ENCODE measurements around the gene ZSWIM2.
"Not testable (repeated sequence)": the region's sequence is repeated elsewhere in the genome, so short reads cannot be mapped to it uniquely, and the experiment has no call there.

The ZSWIM2 gene

DNA sequence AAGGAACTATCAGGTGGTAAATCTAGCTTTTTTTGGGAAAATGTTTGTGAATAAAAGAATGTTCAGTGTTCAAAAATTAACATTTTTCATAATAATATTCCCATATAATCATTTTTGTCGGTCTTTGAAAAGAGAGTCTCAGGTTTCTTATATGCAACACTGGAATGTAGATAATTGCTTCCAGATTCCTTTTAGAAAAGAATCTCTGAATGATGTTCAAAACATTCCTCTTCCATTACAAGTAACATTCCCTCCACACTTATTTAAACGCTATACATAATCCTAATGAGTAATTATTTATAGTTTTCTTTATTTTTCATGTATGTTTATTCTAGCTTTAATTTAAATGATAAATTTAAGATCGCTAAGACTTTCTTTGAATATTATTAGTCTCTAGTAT, 7.0 kb downstream of the ZSWIM2 start:
- no peak for DNase-seq (ENCODE audit: low read depth)

DNA sequence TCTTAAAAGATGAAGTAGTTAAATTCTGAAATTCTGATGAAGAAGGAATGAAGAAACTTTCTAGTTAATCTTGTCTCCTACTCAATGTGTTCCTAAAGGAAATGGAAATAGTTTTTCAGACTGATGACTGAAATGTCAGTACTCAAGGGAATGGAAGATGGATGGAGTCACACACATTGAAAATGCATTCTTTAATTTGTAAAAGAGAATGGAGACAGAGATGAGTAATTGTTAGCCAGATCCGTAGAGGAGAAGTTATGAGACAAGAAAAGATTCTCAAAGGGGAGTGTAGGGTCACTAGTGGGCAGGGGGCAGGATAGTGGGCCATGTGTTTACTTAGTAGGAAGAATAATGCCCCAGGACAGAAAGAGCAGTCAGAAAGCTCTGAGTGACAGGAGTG, 13.3 kb downstream of the ZSWIM2 start:
- no peak for DNase-seq (ENCODE audit: low read depth)

DNA sequence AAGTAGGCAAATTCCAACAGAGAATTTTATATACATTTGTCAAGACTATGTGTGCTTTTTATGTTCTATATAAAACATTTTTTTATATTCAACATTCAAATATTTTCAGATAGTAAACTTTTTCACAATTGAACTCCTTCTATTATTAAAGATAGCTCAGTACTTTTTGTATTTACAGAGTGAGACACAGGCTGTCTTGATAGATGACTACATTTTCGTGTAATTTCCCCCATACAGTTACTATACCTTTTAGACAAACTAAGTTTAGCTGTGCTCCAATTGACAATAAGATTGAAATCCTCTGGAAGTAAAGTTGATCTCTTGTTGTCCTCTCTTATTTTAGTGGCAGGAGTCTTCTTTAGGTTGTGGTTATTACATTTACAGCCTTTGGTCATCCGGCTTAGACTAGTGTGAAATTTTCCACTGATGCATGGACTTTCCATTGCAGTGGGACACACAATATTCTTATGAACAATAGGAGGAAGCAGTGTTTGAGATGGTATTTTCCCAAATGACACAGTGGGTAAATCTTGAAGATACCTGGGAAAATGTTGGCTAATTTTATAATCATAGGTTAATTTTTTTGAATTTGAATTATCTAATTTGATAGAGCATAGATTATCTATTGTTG, 21.0 kb downstream of the ZSWIM2 start:
- no peak for DNase-seq (ENCODE audit: low read depth)

DNA sequence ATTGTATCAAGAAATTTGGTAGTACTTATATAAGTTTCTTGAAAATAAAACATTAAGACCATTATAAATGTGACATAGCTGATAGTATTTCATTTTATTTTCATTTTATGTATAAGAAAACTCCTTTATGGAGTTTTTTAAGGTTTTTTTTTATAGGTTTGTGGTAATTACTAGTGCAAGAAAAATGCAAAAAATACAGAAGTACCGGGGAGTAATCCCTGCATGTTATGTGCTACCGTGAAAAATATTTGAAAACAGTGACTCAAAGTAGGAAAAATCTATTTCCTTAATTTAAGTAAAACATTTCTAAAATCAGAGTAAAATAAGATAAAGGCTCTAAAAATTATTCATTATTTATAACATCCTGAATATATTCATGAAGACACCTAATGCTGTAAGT, 21.6 kb downstream of the ZSWIM2 start:
- no peak for DNase-seq (ENCODE audit: low read depth)

DNA sequence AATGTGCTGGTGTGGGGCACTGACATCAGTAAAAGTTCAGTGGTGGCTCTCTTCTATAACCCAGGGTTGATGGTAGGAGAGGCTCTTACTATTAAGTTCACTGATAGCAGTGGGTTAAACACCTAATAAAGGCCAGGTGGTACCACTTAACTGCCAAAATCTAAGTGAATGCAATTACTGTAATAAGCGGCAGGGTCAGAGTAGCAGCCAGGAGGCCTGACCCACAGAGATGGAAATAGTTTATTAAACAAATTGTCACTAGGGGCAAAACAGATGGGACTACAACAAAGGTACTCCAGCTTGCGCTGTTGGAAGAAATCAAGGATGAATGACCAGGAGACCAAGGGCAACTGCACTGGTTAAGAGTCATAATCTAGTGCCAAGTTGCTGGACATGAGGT, 26.6 kb downstream of the ZSWIM2 start:
- DNase-seq (ENCODE audit: low read depth), result no peak

DNA sequence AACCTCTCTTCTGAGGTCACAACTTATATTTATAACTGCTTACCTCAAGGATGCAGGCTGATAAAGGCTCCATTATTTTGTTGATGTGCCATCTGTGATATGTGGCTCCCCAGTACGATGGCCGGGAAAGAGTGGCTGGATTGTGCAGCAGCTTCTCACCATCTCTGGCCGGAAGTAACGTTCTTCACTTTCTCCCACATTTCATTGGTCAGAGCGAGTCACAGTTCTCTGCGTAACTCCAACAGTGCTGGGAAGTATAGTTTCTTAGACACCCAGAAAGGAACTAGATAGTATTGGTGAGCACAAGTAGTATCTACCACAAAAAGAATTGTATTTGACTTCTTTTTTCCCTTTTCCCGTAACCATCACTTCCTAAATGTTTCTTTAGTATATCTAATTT, 28.7 kb downstream of the ZSWIM2 start:
- DNase-seq (ENCODE audit: low read depth), result no peak

DNA sequence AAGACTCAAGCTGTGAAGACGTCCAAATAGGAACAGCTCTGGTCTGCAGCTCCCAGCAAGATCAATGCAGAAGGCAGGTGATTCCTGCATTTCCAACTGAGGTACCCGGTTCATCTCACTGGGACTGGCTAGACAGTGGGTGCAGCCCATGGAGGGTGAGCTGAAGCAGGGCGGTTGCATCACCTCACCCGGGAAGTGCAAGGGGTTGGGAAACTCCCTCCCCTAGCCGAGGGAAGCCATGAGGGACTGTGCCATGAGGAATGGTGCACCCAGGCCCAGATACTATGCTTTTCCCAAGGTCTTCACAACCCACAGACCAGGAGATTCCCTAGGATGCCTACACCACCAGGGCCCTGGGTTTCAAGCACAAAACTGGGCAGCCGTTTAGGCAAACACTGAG, 37.2 kb downstream of the ZSWIM2 start:
- not testable (repeated sequence) for DNase-seq (ENCODE audit: low read depth)

DNA sequence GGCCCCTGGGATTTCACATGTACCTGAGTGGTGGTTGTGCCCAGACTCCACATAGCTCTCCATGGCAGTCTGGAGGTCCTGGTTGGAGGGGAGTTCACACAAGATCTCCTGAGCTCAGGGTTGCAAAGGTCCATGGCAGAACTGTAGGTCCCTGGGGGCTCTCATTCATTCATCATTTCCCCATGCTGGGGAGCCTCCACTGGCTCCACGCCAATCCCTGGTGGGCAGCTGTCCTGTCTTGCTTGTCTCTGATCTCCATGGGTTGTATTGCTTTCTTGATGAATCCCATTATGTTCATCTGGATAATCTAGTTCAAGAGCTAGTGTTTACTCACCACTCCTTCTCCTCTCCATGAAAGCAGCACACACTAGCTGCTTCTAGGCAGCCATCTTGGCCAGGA, 42.4 kb downstream of the ZSWIM2 start:
- no peak for DNase-seq (ENCODE audit: low read depth)

DNA sequence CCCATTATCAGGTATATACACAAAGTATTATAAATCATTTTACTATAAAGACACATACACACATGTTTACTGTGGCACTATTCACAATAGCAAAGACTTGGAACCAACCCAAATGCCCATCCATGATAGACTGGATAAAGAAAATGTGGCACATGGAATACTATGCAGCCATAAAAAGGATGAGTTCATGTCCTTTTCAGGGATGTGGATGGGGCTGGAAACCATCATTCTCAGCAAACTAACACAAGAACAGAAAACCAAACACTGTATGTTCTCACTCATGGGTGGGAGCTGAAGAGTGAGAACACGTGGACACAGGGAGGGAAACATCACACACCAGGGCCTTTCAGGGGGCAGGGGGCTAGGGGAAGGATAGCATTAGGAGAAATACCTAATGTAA, 50.4 kb downstream of the ZSWIM2 start:
- not testable (repeated sequence) for DNase-seq (ENCODE audit: low read depth)

DNA sequence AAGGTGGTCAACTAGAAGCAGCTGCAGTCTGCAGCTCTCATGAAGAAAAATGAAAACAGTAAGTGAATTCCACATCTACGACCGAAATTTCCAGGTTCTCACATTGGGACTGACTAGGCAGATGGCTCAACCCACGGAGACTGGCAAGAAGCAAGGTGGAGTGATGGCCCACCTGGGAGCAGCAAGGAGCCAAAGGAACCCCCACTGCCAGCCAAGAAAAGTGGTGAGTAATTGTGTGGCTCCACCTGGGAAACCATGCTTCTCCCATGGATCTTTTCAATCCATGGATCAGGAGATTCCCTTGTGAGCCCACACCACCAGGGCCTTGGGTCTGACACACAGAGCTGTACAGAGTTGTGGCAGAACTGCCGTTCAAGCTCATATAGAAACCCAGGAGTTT, 64.0 kb downstream of the ZSWIM2 start:
- no peak for DNase-seq (ENCODE audit: low read depth)

DNA sequence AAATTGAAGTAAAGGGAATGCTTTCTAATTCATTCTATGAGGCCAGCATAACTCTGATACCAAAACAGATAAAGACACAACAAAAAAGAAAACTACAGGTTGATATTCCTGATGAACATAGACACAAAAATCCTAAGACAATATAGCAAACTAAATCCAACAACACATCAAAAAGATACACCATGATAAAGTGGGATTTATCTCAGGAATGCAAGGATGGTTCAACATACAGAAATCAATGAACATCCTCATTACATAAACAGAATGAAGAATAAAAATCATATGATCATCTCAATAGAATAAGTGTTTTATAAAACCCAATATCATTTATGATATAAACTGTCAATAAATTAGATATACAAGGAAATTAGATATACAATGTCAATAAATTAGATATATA, 65.7 kb downstream of the ZSWIM2 start:
- no peak for DNase-seq (ENCODE audit: low read depth)

DNA sequence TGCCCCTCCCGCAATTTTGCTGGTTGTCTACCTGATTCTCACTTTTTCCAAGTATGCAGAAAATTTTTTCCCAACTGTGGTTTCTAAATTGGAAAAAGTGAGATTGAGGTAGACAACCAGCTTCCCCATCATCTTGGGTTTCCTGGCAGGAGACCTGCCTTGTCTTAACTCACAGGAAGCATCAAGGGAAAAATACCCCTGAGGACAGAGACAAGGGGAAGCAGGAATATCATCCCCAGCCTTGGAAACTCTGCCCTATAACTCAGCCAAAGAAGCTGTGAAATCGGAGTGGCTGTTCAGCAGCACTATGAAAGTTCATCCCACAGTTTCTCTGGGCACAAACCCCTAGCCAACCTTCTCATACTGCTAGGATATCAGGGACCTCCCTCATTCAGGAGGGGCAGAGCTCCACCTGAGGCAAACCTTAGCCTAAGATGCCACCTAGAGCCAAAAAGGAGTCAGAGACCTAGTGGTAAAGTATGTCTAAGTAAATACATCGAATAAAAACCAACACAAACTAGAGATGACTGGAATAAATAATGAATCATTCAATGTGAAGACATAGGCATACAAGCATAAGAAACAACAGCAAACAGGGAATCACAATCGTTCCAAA, 68.2 kb downstream of the ZSWIM2 start:
- DNase-seq (ENCODE audit: low read depth), result no peak
